ENCODE results near the gene KCNQ5.

KCNQ5 gene

GRCh38 chr6:72683797-72684196, 61.9 kb downstream of the KCNQ5 start:
- DNase-seq = no peak

DNA sequence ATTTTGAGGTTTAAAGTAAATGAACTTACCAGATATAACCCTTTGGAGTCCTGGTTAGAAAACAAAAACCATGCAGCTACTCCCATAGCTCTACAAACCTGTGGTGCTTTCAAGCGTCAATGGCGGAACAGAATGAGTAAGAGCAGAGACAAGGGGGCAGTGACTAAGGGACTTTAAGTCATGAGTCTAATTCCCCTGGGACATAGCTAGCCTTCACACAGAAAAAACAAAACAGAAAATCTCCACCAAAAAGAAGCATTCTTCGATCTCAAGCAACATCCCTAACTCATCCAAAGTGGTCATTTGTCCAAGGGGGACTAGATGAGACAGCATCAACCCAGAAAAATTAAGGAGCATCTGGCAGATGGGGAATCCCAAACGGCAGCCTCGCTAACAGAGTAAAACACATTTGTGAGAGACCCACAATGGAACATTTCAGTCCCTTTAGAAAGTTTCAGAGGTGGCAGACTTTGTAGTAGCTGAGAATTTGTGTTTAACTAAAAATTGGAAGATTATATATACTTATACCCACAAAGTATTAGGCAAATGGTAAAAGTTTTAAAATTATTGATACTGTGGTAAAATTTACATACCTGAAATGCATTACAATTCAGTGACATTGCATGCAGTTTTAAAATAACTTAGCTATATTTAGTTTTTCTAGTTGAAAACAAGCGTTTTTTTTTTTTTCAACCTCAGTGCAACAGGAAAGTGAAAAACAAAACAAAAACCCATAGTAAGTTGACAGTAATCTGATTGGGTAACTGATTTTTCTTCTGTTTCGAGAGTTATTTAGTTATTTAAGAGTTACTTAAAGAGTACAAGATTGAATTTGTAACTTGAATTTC, 67.5 kb downstream of the KCNQ5 start:
- no peak for DNase-seq

GRCh38 chr6:72691249-72691648, 69.4 kb downstream of the KCNQ5 start:
- DNase-seq = no peak

DNA sequence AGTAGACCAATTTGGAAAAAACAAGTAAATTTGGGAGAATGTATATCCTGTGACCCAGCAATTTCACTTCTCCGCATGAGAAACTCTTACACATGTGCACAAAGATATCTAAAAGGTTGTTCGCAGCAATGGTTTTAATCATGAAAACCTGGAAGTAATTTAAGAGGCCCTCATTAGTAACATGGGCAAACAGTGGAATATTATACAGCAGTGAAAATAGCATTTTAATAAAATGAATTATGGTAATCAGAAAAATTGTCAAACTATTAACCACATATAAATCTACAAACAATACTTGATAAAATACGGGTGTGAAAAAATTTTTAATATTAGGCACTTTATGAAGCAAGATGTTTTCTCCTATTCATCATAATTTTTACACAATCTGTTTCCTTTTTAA, 74.2 kb downstream of the KCNQ5 start:
- no peak for DNase-seq

GRCh38 chr6:72699159-72699558, 77.3 kb downstream of the KCNQ5 start:
- no peak for DNase-seq

DNA sequence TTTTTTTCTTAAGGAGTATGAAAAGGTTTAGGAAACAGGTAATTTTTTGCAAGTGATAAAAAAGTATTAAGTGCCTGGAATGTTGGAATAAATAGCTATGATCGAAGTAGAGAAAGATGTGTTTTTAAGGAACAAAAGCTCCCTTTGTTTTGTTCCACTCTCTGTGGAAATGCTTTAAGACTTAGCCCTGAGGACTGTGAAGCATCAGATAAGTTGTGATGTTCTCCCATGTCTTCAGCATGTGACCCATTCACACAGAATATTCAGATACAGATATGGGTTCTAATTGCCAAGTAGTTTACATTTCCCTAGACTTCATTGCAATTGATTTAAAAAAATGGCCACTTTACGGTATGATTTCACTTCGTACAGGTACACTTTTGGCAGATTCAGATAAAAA, 80.6 kb downstream of the KCNQ5 start:
- no peak for DNase-seq

DNA sequence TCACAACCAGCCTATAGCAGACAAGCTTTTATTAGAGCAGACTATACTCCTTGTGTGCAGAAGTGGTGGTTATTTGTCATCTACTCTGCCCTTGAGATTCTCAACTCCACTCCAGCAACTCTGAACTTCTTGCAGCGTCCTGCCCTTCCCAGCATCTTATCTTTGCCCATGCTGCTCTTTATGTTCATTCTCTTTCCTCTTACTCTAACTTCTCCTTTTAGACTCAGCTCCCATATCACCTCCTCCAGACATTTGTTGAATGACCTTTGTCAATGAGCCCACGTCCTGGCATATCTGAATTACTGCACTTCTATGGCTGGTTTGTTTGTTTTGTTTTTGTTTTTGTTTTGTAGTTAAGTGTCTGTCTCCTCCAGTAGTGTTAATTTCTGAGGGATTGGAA, 81.2 kb downstream of the KCNQ5 start:
- DNase-seq = no peak

- no peak for DNase-seq
These were observed 83.1 kb downstream of the KCNQ5 start for GRCh38 chr6:72704979-72705378.

DNA sequence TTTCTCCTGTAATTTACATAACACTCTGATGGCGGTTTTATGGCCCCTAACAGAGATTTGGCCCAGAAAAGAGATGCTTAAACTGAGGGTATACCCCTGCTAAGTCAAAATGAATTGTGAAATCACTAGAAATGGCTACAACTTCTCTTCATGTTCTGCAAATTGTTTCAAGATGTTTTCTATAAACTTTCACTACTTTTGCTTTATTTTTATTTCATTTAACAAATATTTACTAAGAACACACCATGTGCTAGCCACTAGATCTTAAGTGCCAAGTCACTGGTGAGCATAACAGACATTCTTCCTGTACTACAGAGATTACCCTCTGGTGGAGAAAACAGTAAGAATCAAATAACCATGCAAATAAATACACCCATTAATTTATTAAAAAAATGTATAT, 87.6 kb downstream of the KCNQ5 start:
- no peak for DNase-seq

DNA sequence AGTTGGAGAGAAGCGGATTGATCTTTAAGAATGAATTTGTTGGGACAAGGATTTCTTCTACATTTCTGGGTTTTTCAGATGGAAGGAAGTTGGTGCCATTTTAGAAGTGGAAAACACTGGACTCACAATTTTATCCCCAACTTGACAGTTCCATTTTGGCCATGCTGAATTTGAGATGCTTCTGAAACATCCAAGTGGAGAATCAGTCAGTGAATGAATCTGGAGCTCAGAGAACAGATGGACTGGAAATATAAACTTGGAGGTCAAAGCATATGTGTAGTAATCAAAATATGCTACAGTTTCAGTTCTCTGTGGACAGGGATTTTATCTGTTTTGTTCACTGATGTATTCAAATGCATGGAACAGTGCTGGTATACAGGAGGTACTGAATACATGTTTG, 89.9 kb downstream of the KCNQ5 start:
- no peak for DNase-seq

- no peak for DNase-seq
These were observed 91.0 kb downstream of the KCNQ5 start for GRCh38 chr6:72712910-72713309.

- DNase-seq = no peak
These were observed 93.3 kb downstream of the KCNQ5 start for GRCh38 chr6:72715119-72715518.

DNA sequence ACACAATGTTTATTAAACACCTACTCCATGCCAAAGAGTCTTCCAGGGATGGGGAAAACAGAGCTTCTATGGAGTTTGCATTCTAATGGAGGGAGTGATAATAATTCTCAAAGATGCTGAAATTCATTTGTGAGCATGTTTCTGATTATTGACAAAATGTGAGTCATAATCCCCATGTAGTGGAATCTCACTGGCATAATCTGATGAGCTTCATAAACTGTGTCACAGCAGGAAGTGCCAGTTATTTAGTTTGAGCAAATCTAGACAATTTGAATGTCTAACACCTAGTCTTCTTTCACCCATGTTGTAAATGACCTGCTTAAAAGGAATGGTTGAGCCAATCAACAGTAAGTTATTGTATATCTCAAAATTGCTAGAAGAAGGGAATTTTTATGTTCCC, 95.1 kb downstream of the KCNQ5 start:
- no peak for DNase-seq

DNA sequence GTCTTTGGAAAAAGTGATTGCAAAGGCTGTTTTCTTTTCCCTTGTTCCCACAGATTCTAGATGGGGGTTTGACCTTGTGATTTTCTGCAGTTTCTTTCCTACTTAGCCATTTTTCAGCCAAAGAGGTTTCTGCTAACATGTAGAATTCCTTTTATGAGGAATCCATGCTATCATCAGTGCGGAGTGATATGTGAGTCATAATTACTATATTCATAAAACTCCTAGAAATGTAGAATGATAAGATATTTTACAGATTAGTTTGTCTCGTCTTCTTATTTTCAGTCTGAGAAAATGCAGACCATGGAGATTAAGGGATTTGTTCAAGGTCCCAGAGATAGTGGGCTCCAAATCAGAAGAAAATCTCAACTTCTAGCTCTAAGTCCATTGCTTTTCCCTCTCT, 98.6 kb downstream of the KCNQ5 start:
- DNase-seq = no peak

- DNase-seq = no peak
These were observed 99.5 kb downstream of the KCNQ5 start for GRCh38 chr6:72721346-72721745.

GRCh38 chr6:72724545-72724944, 102.7 kb downstream of the KCNQ5 start:
- no peak for DNase-seq

- DNase-seq = no peak
These were observed 107.0 kb downstream of the KCNQ5 start for GRCh38 chr6:72728706-72729343.

DNA sequence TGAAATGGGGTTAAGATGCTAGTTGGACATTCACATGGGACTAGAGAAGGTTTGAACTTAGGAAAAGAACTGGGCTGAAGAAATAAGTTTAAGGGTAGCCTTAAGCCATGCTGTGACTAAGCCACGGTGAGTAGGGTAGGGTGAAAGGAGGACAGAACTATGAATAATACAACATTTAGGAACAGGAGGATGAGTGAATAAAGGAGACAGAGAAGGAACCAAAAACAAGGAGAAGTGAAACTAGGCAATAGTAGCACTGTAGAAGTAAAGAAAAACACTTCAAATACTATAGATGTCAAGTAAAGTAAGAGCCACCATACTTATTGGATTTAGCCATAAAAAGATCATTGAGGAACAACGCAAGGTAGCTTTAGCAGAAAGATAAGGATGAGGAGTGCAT, 111.2 kb downstream of the KCNQ5 start:
- DNase-seq = no peak

- no peak for DNase-seq
These were observed 116.2 kb downstream of the KCNQ5 start for GRCh38 chr6:72738091-72738490.

GRCh38 chr6:72739368-72739779, 117.5 kb downstream of the KCNQ5 start:
- no peak for DNase-seq

DNA sequence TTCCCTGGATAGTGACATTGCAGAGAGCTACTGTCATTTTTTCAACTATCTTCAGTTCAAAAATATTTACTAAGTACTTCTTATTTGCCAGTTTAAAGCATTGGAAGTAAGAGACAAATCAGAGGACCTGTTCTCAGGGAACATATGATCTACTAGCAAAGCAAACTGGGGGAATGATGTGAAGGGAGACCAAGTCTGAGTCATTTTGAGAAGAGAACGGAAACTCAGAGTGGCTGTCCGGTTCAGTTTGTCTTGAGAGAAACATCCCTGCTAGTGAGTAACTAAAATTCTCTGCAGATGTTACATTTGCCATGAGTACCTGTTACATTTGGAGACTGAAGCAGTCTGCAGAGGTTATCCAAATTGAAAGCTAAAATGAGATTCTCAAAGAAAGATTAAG, 118.3 kb downstream of the KCNQ5 start:
- no peak for DNase-seq

- DNase-seq = no peak
These were observed 119.2 kb downstream of the KCNQ5 start for GRCh38 chr6:72741083-72741482.

DNA sequence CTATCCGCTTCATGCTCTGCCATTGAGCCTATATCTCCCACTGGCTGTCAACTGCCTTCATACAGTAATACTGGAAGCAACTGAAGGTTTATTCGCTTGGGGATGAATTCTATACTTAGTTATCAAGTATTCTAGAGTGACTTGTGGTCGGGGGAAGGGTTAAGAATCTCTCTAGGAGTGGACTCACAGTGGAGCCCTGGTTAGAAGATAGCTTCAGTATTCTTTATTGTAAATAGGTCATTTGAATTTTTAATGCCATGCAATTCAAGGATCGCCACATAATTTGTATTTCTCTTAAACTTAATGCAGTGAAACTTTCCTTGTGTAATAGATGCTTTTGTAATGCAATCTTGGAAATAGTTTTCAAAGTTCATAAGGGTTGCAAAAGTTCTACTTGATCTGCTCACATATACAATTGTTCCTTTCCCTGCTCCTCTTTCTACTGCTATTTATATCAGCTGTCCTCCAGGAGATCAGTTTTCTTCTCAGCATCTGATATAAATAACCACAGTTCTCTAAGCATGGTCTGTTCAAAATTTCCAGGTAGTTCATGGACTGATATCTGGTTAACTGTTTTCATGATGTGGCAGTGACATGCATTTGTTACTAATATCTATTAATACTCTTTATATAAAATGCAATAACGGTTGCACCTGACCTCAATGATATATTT, 120.3 kb downstream of the KCNQ5 start:
- no peak for DNase-seq

- no peak for DNase-seq
These were observed 124.4 kb downstream of the KCNQ5 start for GRCh38 chr6:72746276-72746675.

Data from stimulated activated CD4-positive, alpha-beta T cell treated with anti-CD3 and anti-CD28 coated beads, Interleukin-1b, Interleukin-23, amount 100 ng/mL, for 48 hours (primary cell).